HG03066 (cell line): Measurements from ENCODE around the gene TBC1D23.
"Not testable (repeated sequence)": the region's sequence is repeated elsewhere in the genome, so short reads cannot be mapped to it uniquely, and the experiment has no call there.

Experiments used
- ATAC-seq: cut with Tn5 transposase; IDR thresholded peaks from one replicate; pipeline ENCODE4 v1.9.1; 2021; ENCODE audit warnings: low read depth; ENCODE audit not compliant: unreplicated experiment

Gene TBC1D23

GRCh38 chr3:100254168-100254777 is 6.5 kb upstream of the TBC1D23 start:
- peak; percentile 75 for ATAC-seq

GRCh38 chr3:100256731-100257151 is 4.1 kb upstream of the TBC1D23 start:
- no peak for ATAC-seq

GRCh38 chr3:100257586-100257985 is 3.2 kb upstream of the TBC1D23 start:
- no peak for ATAC-seq

- no peak for ATAC-seq
These were observed 609 bp upstream of the TBC1D23 start for GRCh38 chr3:100260081-100260684.

- ATAC-seq = no peak
These were observed 702 bp downstream of the TBC1D23 start for GRCh38 chr3:100261485-100261903.

GRCh38 chr3:100262925-100263324 is 2.1 kb downstream of the TBC1D23 start:
- ATAC-seq = not testable (repeated sequence)

- ATAC-seq = no peak
These were observed 2.8 kb downstream of the TBC1D23 start for GRCh38 chr3:100263583-100263982.

GRCh38 chr3:100264242-100264641 is 3.5 kb downstream of the TBC1D23 start:
- ATAC-seq = no peak

- no peak for ATAC-seq
These were observed 4.2 kb downstream of the TBC1D23 start for GRCh38 chr3:100265016-100265415.

- no peak for ATAC-seq
These were observed 5.7 kb downstream of the TBC1D23 start for GRCh38 chr3:100266531-100266930.

GRCh38 chr3:100268156-100268555 is 7.4 kb downstream of the TBC1D23 start:
- ATAC-seq = no peak

GRCh38 chr3:100269001-100269400 is 8.2 kb downstream of the TBC1D23 start:
- ATAC-seq = no peak

GRCh38 chr3:100269410-100270214 is 8.8 kb downstream of the TBC1D23 start:
- ATAC-seq = no peak

- ATAC-seq = no peak
These were observed 9.4 kb downstream of the TBC1D23 start for GRCh38 chr3:100270215-100270583.

- ATAC-seq = no peak
These were observed 10.7 kb downstream of the TBC1D23 start for GRCh38 chr3:100271522-100271921.

- ATAC-seq = not testable (repeated sequence)
These were observed 12.2 kb downstream of the TBC1D23 start for GRCh38 chr3:100272797-100273611.

GRCh38 chr3:100274361-100274760 is 13.6 kb downstream of the TBC1D23 start:
- no peak for ATAC-seq

- no peak for ATAC-seq
These were observed 16.5 kb downstream of the TBC1D23 start for GRCh38 chr3:100277255-100277800.

- ATAC-seq = no peak
These were observed 18.1 kb downstream of the TBC1D23 start for GRCh38 chr3:100278910-100279309.

GRCh38 chr3:100288288-100288894 is 27.6 kb downstream of the TBC1D23 start:
- no peak for ATAC-seq
